HG03103 (cell line): Measurements from ENCODE around the gene IL17REL.

Experiments
- ATAC-seq: cut with Tn5 transposase; IDR thresholded peaks from one replicate; pipeline ENCODE4 v1.9.1; 2021; ENCODE audit warnings: low read depth; ENCODE audit not compliant: unreplicated experiment

Gene IL17REL

DNA sequence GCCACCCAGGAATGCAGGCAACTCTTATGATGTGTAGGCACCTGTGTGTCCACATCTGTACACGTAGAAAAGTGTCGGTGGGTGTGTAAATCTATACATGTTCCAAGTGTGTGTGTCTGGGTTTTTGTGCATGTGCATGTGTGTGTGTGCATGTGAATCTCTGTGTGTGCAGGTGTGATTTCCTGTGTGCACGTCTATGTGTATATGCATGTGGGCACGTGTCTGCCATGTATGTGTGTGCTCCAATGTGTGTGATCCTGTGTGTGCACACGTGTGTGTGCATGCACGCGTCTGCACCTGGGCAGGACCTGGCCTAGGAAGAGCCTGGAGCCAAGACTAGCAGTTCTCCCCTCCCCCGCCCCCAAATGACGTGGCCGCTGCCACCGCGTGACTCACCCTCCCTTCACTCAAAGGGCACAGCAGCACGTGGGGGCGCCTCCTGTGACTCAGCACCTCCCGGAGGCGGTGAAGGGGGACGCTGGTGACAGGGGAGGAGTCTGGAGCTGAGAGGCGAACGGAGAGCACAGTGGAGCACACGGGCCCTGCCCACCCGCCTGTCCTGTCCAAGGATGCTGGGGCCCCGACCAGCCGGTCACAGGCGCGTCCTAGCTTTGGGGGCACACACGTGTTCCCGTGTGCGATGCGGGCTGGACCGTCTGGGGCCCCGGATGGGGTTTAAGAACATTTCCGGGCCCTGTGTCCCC lies 41.9 kb downstream of the IL17REL start:
- no peak for ATAC-seq

GRCh38 chr22:49969751-49970527 lies 42.6 kb downstream of the IL17REL start:
- ATAC-seq: no peak

GRCh38 chr22:49968831-49969661 lies 43.5 kb downstream of the IL17REL start:
- ATAC-seq: no peak

DNA sequence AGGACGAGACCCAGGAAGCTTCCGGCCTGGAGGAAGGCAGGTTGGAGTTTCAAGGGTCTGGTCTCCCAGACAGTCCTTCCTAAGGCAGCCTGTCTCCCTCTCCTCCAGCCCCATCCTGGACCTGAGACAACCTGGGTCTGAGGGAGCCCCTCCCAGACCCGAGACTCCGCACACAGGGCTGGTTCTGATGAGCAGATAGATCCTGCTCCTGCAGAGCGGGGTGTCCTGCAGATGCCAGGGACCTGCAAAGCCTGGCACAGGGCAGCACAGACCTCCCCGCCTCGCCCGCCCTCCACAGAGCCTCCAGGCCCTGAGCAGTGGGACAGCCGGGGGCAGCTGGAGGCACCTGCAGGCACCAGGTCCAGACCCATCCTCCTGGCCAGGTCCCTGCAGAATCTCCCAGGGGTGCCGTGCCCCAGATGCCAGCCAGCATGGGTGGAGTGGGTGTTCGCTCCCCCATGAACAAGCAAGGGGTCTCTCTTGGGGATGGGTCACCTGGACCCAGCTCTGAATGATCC lies 44.2 kb downstream of the IL17REL start:
- ATAC-seq: no peak

- ATAC-seq: no peak
These were observed 44.8 kb downstream of the IL17REL start for GRCh38 chr22:49967706-49968208.

DNA sequence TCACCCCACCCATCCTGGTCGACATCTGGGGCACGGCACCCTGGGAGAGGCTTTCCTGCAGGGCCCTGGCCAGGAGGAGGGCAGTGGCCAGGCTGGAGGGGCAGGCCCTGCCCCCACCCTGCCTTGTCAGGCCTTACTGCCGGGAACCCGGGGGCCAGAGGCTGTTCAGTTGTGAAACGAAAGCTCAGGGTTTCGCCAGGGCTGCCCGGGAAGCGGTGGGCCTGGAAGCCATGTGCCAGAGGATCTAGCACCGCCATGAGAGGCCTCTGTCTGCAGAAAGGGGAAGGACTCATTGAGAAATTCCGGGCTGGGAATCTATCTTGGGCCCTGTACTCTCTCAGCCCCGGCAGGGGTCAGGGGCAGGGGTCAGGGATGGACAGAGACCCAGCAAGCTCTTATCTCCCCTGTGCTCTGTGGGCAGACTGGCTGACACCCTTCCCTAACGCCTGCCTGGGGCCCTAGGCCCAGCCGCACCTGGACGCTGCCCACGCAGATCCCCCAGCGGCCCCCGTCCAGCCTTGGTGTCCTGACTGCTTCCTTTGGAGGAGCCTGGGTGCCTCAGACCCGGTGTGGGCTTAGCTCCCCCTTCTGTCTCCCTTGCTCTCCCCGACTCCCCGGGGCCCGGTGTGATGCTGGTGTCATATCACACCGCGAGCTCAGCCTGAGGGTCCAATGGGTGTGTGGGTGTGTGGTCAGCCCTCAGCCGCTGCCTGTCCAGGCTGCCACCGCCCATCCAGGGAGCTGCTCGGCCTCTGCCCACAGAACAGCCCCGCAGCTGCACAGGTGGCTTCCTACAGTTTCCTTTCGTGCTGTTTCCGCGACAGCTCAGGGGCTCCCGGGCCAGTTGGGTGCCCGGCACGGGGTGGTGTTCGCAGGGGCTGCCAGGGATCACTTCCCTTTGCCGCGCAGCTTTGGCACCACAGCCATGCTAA lies 45.5 kb downstream of the IL17REL start:
- no peak for ATAC-seq

DNA sequence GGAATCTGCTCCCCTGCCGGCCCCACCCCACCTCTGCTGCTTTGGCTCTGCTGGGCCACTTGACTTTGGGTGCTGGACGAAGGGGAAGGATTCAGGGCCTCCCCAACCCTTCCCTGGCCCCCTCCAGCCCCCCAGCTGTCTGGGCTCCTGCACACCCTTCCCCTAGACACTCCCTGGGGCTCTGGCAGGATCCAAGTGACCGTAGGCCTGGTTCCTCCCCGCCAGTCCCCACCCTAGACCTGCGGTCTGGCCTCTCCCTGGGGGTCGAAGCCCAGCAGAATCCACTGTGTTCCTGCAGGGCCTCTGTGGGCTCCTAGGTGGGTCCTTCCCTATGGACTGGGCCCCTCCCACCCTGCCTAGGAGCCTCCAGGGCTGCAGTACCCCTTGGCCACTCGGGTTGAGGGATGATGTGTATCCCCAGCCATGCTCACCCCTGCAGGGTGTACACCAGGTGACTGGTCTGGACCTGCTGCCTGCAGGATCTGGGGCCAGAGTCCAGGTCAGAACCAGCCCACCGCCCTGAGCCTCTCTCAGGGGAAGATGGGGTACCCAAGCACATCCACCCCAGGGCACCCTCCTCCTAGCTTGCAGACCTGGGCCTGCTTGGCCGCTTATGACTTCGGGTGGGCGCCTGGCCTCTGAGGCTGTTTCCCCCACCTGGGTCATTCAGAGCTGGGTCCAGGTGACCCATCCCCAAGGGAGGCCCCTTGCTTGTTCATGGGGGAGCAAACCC lies 46.4 kb downstream of the IL17REL start:
- ATAC-seq: no peak

DNA sequence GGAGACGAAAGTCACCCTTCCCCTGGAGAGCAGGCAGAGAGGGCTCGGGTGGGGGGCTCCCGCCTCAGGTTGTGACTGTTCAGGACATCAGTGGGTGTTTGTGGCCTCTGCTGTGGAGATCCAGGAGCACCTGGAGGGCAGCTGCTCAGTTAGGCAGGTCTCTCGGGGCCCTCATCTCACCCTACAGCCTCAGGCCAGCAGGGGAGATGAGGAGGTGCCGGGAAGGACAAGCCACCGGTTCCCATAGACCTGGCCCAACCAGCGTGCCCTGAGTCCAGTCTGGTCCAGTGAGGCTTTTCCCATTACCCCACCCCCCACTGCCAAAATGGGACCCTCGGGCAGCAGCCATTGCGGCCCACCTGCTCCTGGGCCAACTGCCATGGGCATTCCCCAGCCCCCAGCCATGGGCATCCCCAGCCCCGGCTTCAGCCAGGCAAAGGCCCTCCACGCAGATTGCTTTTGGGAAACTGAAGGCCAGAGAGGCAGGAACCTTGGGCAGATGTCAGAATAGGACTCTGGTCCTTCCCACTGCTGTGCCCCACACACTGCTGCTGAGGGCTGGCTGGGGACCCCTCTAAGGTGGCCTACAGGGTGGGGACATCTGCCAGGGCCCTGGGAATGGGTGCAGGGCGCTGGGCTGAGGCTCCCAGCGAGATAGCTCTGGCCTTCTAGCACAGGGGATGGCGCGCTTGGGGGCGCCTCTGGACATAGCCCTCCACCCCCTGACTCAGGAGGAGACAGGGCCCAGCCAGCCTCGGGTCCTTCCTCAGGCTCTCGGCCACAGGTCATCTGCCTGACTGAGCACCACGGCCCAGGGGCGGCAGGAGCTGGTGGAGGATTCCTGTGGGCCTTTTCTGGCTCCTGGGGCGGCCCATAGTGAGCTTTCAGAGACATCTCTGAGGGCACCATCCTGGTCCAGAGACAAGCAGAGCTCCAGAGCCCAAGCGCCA lies 47.2 kb downstream of the IL17REL start:
- ATAC-seq: no peak

DNA sequence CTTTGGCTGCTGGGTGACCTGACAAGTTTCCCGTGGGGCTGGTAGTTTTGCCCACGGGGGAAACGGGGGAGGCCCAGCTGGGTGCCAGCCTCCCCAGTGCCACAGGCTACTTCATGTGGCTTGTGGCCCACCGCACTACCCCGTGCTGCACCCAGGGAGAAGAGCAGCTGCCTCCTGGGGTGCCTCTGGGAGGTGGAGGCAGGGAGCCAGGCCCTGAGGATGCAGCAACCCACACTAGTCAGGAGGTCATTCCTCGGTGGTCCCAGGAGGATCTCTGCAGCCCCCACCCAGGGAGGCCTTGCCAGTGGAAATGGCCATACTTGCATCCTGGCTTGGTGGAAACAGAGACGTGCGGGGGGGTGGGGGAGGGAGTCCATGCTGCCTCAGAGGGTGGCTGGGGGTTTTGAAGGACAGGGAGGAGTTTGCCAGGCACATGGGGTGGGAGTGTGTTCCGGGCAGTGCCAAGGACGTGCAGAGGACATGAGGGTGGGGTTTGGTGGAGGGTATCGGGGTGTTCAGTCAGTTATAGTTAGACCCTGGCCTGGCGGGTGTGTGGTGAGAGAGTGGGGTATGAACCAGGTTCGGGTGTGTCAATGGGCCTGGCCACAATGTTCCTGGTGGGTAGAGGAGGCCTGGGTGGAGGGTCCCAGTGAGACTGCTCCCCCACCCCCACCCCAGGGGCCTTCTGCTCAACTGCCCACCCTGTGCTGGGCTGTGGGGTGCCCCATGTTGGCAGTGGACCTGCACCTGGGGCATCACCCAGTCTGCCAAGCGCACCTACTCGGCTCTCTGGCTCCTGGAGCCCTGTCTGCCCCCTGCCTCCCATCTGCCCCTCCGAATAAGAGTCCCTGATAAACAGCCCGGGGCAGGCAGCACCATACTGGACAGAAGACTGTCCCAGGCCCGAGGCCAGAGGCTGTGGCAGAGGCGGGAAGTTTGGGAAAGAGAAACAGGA lies 48.2 kb downstream of the IL17REL start:
- ATAC-seq: no peak

- ATAC-seq: no peak
These were observed 48.9 kb downstream of the IL17REL start for GRCh38 chr22:49963647-49964026.

GRCh38 chr22:49962751-49963646 lies 49.6 kb downstream of the IL17REL start:
- ATAC-seq: no peak

DNA sequence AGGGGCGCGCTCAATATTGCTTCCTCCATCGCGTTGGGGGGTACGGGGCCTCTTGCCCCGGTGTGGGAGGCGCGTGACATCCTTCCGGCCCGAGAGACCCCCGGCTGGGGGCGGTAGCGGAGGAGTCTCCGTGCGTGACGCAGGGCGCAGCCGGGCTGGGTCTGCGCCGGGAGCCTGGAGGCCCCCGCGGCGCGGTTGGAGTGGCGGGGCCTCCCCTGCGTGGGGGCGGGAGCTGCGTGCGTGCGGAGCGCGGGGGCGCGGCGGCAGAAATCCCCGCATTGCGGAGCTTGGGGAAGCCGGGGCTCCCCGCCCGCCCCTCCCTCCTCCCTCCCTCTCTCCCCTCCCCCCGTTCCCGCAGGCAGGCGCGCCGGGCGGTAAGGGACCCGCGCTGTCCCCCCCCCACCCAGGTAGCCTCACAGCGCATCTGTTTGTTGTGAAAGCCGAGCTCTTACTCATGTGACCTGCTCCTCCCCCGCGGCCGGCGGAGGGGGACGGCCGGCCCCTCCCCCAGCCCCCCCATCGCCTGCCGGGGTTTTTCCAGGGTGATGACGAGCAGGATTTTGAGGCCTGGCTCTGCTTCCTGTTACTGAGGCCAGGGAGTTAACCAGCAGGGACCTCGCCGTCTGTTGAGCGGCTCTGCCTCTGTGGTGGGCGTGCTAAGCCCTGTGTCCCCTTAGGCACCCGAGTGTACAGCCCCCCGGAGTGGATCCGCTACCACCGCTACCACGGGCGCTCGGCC lies 50.4 kb downstream of the IL17REL start:
- ATAC-seq: no peak

DNA sequence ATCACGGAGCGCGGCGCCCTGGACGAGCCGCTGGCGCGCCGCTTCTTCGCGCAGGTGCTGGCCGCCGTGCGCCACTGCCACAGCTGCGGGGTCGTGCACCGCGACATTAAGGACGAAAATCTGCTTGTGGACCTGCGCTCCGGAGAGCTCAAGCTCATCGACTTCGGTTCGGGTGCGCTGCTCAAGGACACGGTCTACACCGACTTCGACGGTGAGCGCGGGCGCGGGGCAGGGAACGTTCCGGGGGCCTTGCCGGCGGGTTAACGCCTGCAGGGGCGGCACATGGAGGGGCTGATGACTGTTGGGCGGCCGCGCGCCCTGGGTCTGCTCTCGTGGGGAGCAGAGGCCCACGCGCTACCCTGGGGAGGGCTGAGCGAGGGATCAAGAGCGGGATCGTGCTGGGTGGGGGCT lies 51.0 kb downstream of the IL17REL start:
- no peak for ATAC-seq

DNA sequence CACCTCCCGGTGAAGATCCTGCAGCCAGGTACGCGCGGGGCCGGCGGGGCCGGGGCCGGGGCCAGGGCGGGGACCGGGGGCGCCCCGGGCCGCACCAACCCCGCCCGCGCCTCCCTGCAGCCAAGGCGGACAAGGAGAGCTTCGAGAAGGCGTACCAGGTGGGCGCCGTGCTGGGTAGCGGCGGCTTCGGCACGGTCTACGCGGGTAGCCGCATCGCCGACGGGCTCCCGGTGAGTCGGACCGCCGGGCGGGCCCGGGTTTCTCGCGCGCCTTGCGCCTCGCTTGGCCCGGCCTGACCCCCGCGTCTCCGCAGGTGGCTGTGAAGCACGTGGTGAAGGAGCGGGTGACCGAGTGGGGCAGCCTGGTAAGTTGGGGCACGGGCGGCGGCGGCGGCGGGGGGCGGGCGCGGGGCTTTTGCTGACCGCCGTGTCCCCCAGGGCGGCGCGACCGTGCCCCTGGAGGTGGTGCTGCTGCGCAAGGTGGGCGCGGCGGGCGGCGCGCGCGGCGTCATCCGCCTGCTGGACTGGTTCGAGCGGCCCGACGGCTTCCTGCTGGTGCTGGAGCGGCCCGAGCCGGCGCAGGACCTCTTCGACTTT lies 51.5 kb downstream of the IL17REL start:
- ATAC-seq: no peak
